K562 (cell line): ENCODE results near the gene B3GALT6. TPM values are rescaled to one million over a fixed set of nuclear protein-coding genes. Genes with fewer than 3 reads are reported as not detected.

Experiments
- ATAC-seq: fragments of 200-7000 bp; cut with Tn5 transposase; 3 replicates; pipeline ENCODE4 v1.9.1; 2020; ENCODE audit warnings: moderate library complexity
- BruUV-seq: library from RNA; stranded (reverse); fragments of 400-500 nt; replicated peaks from 2 replicates; lab custom pipeline; 2021; lab: Mats Ljungman, UMichigan
- CTCF ChIA-PET: fragments of 300-600 bp; formaldehyde crosslinking; extraction: SDS; loops from one replicate; lab custom pipeline; 2021; ENCODE audit warnings: low intra/inter-chr PET ratio; lab: Yijun Ruan, JAX
- POLR2A ChIA-PET: fragments of 300-600, 350-650 bp; sonication (Branson Sonifier 250); formaldehyde crosslinking; extraction: SDS; loops from one replicate; lab custom pipeline; 2021; ENCODE audit warnings: antibody characterized with exemption, inconsistent platforms; lab: Yijun Ruan, JAX
- DNase-seq, 4 experiments: peaks; one replicate each; pipeline versions ENCODE4 v3.0.0 to v3.0.0-alpha.2; 2011 to 2018; ENCODE audit warnings: low spot score in 3 of 4, mixed read lengths in 3 of 4; ENCODE audit errors: extremely low read depth in 1 of 4
- FAIRE-seq: peaks from 2 replicates; lab custom pipeline; 2011; peaks lifted over from hg19 to GRCh38; lab: Jason Lieb, UNC
- H2AFZ ChIP-seq: 2 replicates; pipeline ENCODE4 v1.6.0; 2011; ENCODE audit warnings: low read depth, low read length, control low read depth, inconsistent platforms
- H3K27ac ChIP-seq: fragments of 200-600 bp; 3 replicates; pipeline ENCODE4 v1.8.0; 2011; ENCODE audit warnings: low read depth, mild to moderate bottlenecking, control low read depth, inconsistent platforms, low read length, moderate library complexity, mixed read lengths; ENCODE audit errors: extremely low read depth
- H3K27me3 ChIP-seq, 2 experiments: fragments of 300-600 bp in 1 of 2; 2 replicates in 1 of 2; 3 replicates in 1 of 2; pipeline versions ENCODE4 v1.6.0 to v1.8.0; 2011; ENCODE audit warnings: inconsistent platforms in 2 of 2, low read length in 2 of 2, mild to moderate bottlenecking in 1 of 2, mixed read lengths in 1 of 2, moderate library complexity in 1 of 2; ENCODE audit not compliant: control insufficient read depth in 2 of 2, insufficient read depth in 2 of 2
- H3K36me3 ChIP-seq: fragments of 300-600 bp; 3 replicates; pipeline ENCODE4 v1.8.0; 2011; ENCODE audit warnings: mild to moderate bottlenecking, low read length, inconsistent platforms; ENCODE audit not compliant: control insufficient read depth, insufficient read depth
- H3K4me1 ChIP-seq, 2 experiments: fragments of 200-600 bp in 1 of 2; replicated peaks in 1 of 2; 2 replicates in 1 of 2; 3 replicates in 1 of 2; pipeline versions ENCODE4 v1.5.1 to v1.8.0; 2011; ENCODE audit warnings: inconsistent platforms in 2 of 2, low read length in 2 of 2, mild to moderate bottlenecking in 1 of 2, mixed read lengths in 1 of 2, moderate library complexity in 1 of 2; ENCODE audit not compliant: control insufficient read depth in 2 of 2, insufficient read depth in 2 of 2
- H3K4me2 ChIP-seq: 2 replicates; pipeline ENCODE4 v1.6.1; 2011; ENCODE audit warnings: low read length, control low read depth, inconsistent platforms, mixed read lengths; ENCODE audit not compliant: insufficient read depth
- H3K4me3 ChIP-seq: fragments of 200-600 bp; sonication (generic), shearing (Covaris generic); 2 replicates; pipeline ENCODE4 v1.5.1; 2016; ENCODE audit warnings: control low read depth, inconsistent platforms
- H3K79me2 ChIP-seq: fragments of 200-600 bp; 3 replicates; pipeline ENCODE4 v1.8.0; 2011; ENCODE audit warnings: low read length, inconsistent platforms; ENCODE audit not compliant: control insufficient read depth, insufficient read depth
- H3K9ac ChIP-seq, 2 experiments: 2 replicates each; pipeline versions ENCODE4 v1.6.0 to v1.6.1; 2011; ENCODE audit warnings: low read depth in 2 of 2, low read length in 2 of 2, control low read depth in 1 of 2, inconsistent platforms in 1 of 2, mild to moderate bottlenecking in 1 of 2, mixed read lengths in 1 of 2; ENCODE audit not compliant: insufficient read depth in 1 of 2
- H3K9me1 ChIP-seq: one replicate; pipeline ENCODE4 v1.6.0; 2011; ENCODE audit warnings: inconsistent platforms, mild to moderate bottlenecking, low read length, moderate library complexity; ENCODE audit not compliant: control insufficient read depth, insufficient read depth
- H3K9me3 ChIP-seq: replicated peaks from 2 replicates; pipeline ENCODE4 v1.5.1; 2011; ENCODE audit warnings: low read depth, low read length, inconsistent platforms; ENCODE audit not compliant: control insufficient read depth, insufficient read depth
- H4K20me1 ChIP-seq: replicated peaks from 2 replicates; pipeline ENCODE4 v1.6.1; 2011; ENCODE audit warnings: low read length, inconsistent platforms, mixed read lengths; ENCODE audit not compliant: control insufficient read depth, insufficient read depth
- ATF3 ChIP-seq, 2 experiments: fragments of 450-650 bp in 1 of 2; sonication (generic) in 1 of 2; formaldehyde crosslinking in 1 of 2; IDR thresholded peaks in 1 of 2; conservative IDR thresholded peaks in 1 of 2; 2 replicates each; pipeline versions ENCODE4 v1.6.1 to v1.8.1; 2016 to 2023; ENCODE audit warnings: mild to moderate bottlenecking in 2 of 2, moderate library complexity in 2 of 2, inconsistent platforms in 1 of 2, missing genetic modification reagents in 1 of 2
- BRF1 ChIP-seq: IDR thresholded peaks from 3 replicates; pipeline ENCODE4 v1.6.1; 2011; ENCODE audit warnings: borderline replicate concordance, mild to moderate bottlenecking; ENCODE audit not compliant: insufficient read length; ENCODE audit errors: extremely low read depth
- ELF1 ChIP-seq: fragments of 200-800 bp; sonication (Bioruptor generic); IDR thresholded peaks from 2 replicates; pipeline ENCODE4 v1.6.1; 2016; ENCODE audit warnings: missing genetic modification characterization, missing compliant biosample characterization
- ETV5 ChIP-seq: sonication (generic); formaldehyde crosslinking; IDR thresholded peaks from 2 replicates; pipeline ENCODE4 v1.4.0; 2020; ENCODE audit warnings: low read depth, mild to moderate bottlenecking, missing genetic modification reagents
- HMG20A ChIP-seq: fragments of 450-650 bp; formaldehyde crosslinking; conservative IDR thresholded peaks from 2 replicates; pipeline ENCODE4 v1.4.0; 2020; ENCODE audit warnings: mild to moderate bottlenecking, mixed read lengths
- L3MBTL2 ChIP-seq: fragments of 450-650 bp; IDR thresholded peaks from 2 replicates; pipeline ENCODE4 v1.6.1; 2016; ENCODE audit warnings: mild to moderate bottlenecking, moderate library complexity
- NFE2 ChIP-seq: IDR thresholded peaks from 2 replicates; pipeline ENCODE4 v1.6.1; 2014; ENCODE audit warnings: antibody characterized with exemption, low read depth
- PHB ChIP-seq: fragments of 250-450 bp; sonication (Bioruptor Pico); IDR thresholded peaks from 2 replicates; pipeline ENCODE4 v1.5.0; 2021
- RBBP5 ChIP-seq: fragments of 200-600 bp; sonication (generic); IDR thresholded peaks from 2 replicates; pipeline ENCODE4 v1.6.1; 2012; ENCODE audit warnings: borderline replicate concordance, mild to moderate bottlenecking, low read length, control low read depth, inconsistent platforms; ENCODE audit not compliant: insufficient read depth, poor library complexity, severe bottlenecking
- SP1 ChIP-seq: sonication (generic); formaldehyde crosslinking; IDR thresholded peaks from 2 replicates; pipeline ENCODE4 v1.8.1; 2022; ENCODE audit warnings: mild to moderate bottlenecking, missing genetic modification reagents
- THRA ChIP-seq: fragments of 450-650 bp; IDR thresholded peaks from 2 replicates; pipeline ENCODE4 v1.6.1; 2017; ENCODE audit warnings: mild to moderate bottlenecking, moderate library complexity
- ZNF280B ChIP-seq: fragments of 250-450 bp; sonication (Bioruptor Pico); IDR thresholded peaks from 2 replicates; pipeline ENCODE4 v1.5.1; 2021; ENCODE audit warnings: mild to moderate bottlenecking
- WGBS: fragments of 100-300 bp; shearing (Covaris generic); methylation state at CpG from one replicate; pipeline ENCODE4 v1.1.6; 2016; ENCODE audit warnings: low coverage, mixed read lengths; ENCODE audit not compliant: insufficient coverage; ENCODE audit errors: missing lambda C conversion rate; 5-methylcytosine and 5-hydroxymethylcytosine counted together
- in situ Hi-C: fragments of 300-500 bp; cut with MboI; formaldehyde crosslinking; loops from 4 replicates; pipeline ENCODE4 v1.15.0; 2018; ENCODE audit warnings: inconsistent platforms, mixed read lengths
- intact Hi-C: fragments of 100-400 bp; cut with micrococcal nuclease; formaldehyde crosslinking; loops from 2 replicates; pipeline ENCODE4 v1.14.2; 2022
- polyA plus RNA-seq, 8 experiments: library from polyadenylated mRNA; depleted of rRNA in 4 of 8; stranded (reverse) in 5 of 8; unstranded in 3 of 8; fragments of >200 nt; fragmentation: Nextera tagmentation in 2 of 8; fragmentation: Illumina TruSeq in 1 of 8; extraction: Ambion mirVana in 2 of 8; extraction: Trizol in 1 of 8; gene quantifications; 2 replicates each; pipeline versions ENCODE4 v1.2.1 to v1.2.3, GENCODE V29; 2011 to 2014; ENCODE audit warnings: inconsistent platforms in 1 of 8, missing spikeins in 1 of 8
- total RNA-seq, 7 experiments: library from RNA; depleted of rRNA in 6 of 7; stranded (reverse); fragments of >200 nt in 6 of 7; fragmentation: Illumina TruSeq in 2 of 7; extraction: Trizol in 2 of 7; gene quantifications; 2 replicates each; pipeline versions ENCODE4 v1.2.1 to v1.2.3, GENCODE V29; 2011 to 2021; ENCODE audit warnings: low replicate concordance in 1 of 7

B3GALT6 gene
- total and polyA plus RNA-seq, 9 of the 15 experiments (the other 6 are each of a cell fraction or from before 2014, with no cell fraction given) = 0.68 to 29.8 (median 9.9) TPM

DNA sequence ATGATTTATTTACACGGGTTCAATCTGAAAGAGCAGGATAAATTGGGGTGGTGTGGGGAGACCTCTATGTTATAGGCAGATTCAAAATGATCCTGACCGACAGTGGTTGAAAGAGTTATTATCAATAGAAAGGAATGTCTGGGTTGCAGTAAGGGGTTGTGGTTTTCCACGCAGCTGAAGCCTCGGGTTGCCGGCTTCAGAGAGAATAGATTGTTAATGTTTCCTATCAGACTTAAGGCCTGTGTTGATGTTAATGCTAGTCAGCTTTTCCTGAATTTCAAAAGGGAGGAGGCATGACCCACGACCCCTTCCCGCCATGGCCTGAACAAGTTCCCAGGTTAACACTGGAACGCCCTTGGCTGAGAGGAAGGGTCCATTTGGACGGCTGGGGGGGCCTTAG lies 43.8 kb downstream of the B3GALT6 start:
- TF ChIP-seq ETV5 (no peak), BRF1 (no peak), THRA (no peak), ELF1 (tag) (no peak), NFE2 (no peak), SP1 (no peak), ATF3 (IDR thresholded peaks at IDR 0.05) (no peak), ATF3 (CRISPR knock-in tag; conservative IDR thresholded peaks at IDR 0.05) (no peak), PHB (CRISPR knock-in tag) (no peak), L3MBTL2 (no peak), ZNF280B (CRISPR knock-in tag) (no peak), HMG20A (no peak), RBBP5 (no peak)
- BruUV-seq = TSS peak; percentile 47
- ChIA-PET POLR2A (interaction anchor here (2.0 kb wide), 1 partner anchor 10 kb away, joined by 6 read pairs; no protein-coding TSS in a partner anchor), CTCF (no interaction called here)
- Histone ChIP-seq H3K36me3 (peaks cover 16% of the 10 kb centered on the region), H3K27me3 (no peaks in the 10 kb centered on the region), H3K9me3 (no peaks in the 10 kb centered on the region), H3K9me1 (peaks cover 7% of the 10 kb centered on the region), H3K4me1 (peaks cover 15 to 48% of the 10 kb centered on the region in 2 experiments; a peak in 4 of 5 replicates), H3K79me2 (peaks cover 35% of the 10 kb centered on the region), H2AFZ (no peak overlapping the region), H3K27ac (no peak overlapping the region), H3K9ac (no peak overlapping the region), H4K20me1 (peaks cover 18% of the 10 kb centered on the region), H3K4me2 (no peak overlapping the region), H3K4me3 (no peak overlapping the region)
- no peak for ATAC-seq
- FAIRE-seq = no peak
- WGBS = 39% methylated on average over 9 of the region's 9 CpGs
- no peak for DNase-seq
- intact Hi-C loops (no loop called here), in situ Hi-C loops (no loop called here)
